Heart left ventricle (tissue), 16 donors: ENCODE data around the gene UBL4A. TPM values are rescaled to one million over a fixed set of nuclear protein-coding genes. Genes with fewer than 3 reads are reported as not detected.

Source experiments
- ATAC-seq, 4 donors: fragments of 200-7000 bp; cut with Tn5 transposase; one replicate each; pipeline ENCODE4 v1.9.1; 2020 to 2022; ENCODE audit warnings: moderate library complexity in 4 of 4, mild to moderate bottlenecking in 3 of 4, moderate number of reproducible peaks in 1 of 4
- DNase-seq, 5 donors: peaks; one replicate each; pipeline ENCODE4 v3.0.0-alpha.2; 2020
- H3K27ac ChIP-seq, 12 donors: fragments of 200-600 bp; sonication (generic) in 4 of 12; one replicate each; pipeline versions ENCODE4 v1.5.0 to v1.8.0; 2016 to 2022; ENCODE audit warnings: mild to moderate bottlenecking in 2 of 12
- H3K27me3 ChIP-seq, 9 donors: fragments of 200-600 bp; sonication (generic) in 2 of 9; one replicate each; pipeline versions ENCODE4 v1.5.1 to v1.8.0; 2016 to 2022; ENCODE audit warnings: mild to moderate bottlenecking in 3 of 9
- H3K36me3 ChIP-seq, 9 donors: fragments of 200-600 bp; sonication (generic) in 2 of 9; one replicate each; pipeline versions ENCODE4 v1.5.0 to v1.8.0; 2018 to 2022; ENCODE audit warnings: mild to moderate bottlenecking in 2 of 9
- H3K4me1 ChIP-seq, 12 donors: fragments of 200-600 bp; sonication (generic) in 4 of 12; one replicate each; pipeline versions ENCODE4 v1.5.0 to v1.8.0; 2016 to 2022; ENCODE audit warnings: mild to moderate bottlenecking in 3 of 12
- H3K4me3 ChIP-seq, 12 donors: fragments of 200-600 bp; sonication (generic) in 4 of 12; one replicate each; pipeline versions ENCODE4 v1.5.0 to v1.8.0; 2017 to 2022; ENCODE audit warnings: mild to moderate bottlenecking in 9 of 12, moderate library complexity in 4 of 12
- H3K9me3 ChIP-seq, 12 donors: fragments of 200-600 bp; sonication (generic) in 4 of 12; one replicate each; pipeline versions ENCODE4 v1.5.0 to v1.8.0; 2016 to 2022; ENCODE audit warnings: mild to moderate bottlenecking in 1 of 12
- POLR2A ChIP-seq, 2 donors: fragments of 450-650 bp; IDR thresholded peaks; one replicate each; pipeline ENCODE4 v1.6.1; 2017; ENCODE audit warnings: antibody characterized with exemption in 2 of 2, mild to moderate bottlenecking in 2 of 2, moderate library complexity in 2 of 2
- WGBS, 4 donors: extraction: QIAGEN DNeasy Blood & Tissue Kit in 2 of 4; methylation state at CpG; one replicate each; pipeline versions ENCODE4 v1.1.5 to v1.1.7; 2013 to 2018; 5-methylcytosine and 5-hydroxymethylcytosine counted together
- intact Hi-C, 10 donors: fragments of 100-400 bp; cut with DNase I; formaldehyde crosslinking; loops; one replicate each; pipeline versions ENCODE4 v1.11.1 to v1.14.2; 2022
- polyA plus RNA-seq, 2 donors: library from polyadenylated mRNA; stranded (reverse); fragments of 200-250 nt; gene quantifications; one replicate each; pipeline ENCODE4 v1.2.3, GENCODE V29; 2013
- total RNA-seq, 9 donors: library from RNA; depleted of rRNA in 2 of 9; stranded (reverse); fragments of >200 nt in 2 of 9; fragmentation: NEBNext Ultra II Directional in 3 of 9; extraction: Animal tissue kit (Norgen Biotek cat#: 25700) in 3 of 9; gene quantifications; one replicate each; pipeline versions ENCODE4 v1.1.0 to v1.2.4, GENCODE V29; 2016 to 2023
- TF ChIP-seq, protein P1 (sequence below), 12 donors: fragments of 200-600 bp; sonication (generic) in 4 of 12; IDR thresholded peaks; one replicate each; pipeline versions ENCODE4 v1.5.0 to v1.8.0; 2018 to 2022; ENCODE audit warnings: antibody characterized with exemption in 12 of 12, mild to moderate bottlenecking in 5 of 12
- donor health status: ischemic (EF 13 %, LVEDD 7.1; RV severe dilation, severe dysfunction).
- donor health status: healthy with polysubstance abuse.
- donor health status: DM: no; HTN: yes; CAD: no.
- donor health status: DM: no; HTN: no; CAD: no.
- donor health status: ischemic (EF 25% LVEDD 6.9; RV normal size, moderate dysfunction).
- donor health status: ischemic (EF 25% LVEDD 5.7; RV mildly dilated, moderate dysfunction).
- donor health status: healthy.
- donor health status: DM: yes; HTN: yes; CAD: no.
- donor health status: ischemic (EF 35%, LVEDD 5.7; RV mildly dilated, moderate dysfunction).
- donor health status: nonischemic (EF 11% LVEDD 7.7; RV severe dilation, severe dysfunction).
- donor health status: DM: yes; HTN: yes; CAD: no.
- donor health status: PGD.
- donor health status: ischemic (EF 29% LVEDD 5.4; RV normal size, mild dysfunction).
- donor health status: nonischemic (EF 23%, LVEDD 6.1; RV moderate dilation, normal function).

Gene UBL4A
- total and polyA plus RNA-seq, 11 donors = 34.6 to 92.8 (median 53.7) TPM

DNA sequence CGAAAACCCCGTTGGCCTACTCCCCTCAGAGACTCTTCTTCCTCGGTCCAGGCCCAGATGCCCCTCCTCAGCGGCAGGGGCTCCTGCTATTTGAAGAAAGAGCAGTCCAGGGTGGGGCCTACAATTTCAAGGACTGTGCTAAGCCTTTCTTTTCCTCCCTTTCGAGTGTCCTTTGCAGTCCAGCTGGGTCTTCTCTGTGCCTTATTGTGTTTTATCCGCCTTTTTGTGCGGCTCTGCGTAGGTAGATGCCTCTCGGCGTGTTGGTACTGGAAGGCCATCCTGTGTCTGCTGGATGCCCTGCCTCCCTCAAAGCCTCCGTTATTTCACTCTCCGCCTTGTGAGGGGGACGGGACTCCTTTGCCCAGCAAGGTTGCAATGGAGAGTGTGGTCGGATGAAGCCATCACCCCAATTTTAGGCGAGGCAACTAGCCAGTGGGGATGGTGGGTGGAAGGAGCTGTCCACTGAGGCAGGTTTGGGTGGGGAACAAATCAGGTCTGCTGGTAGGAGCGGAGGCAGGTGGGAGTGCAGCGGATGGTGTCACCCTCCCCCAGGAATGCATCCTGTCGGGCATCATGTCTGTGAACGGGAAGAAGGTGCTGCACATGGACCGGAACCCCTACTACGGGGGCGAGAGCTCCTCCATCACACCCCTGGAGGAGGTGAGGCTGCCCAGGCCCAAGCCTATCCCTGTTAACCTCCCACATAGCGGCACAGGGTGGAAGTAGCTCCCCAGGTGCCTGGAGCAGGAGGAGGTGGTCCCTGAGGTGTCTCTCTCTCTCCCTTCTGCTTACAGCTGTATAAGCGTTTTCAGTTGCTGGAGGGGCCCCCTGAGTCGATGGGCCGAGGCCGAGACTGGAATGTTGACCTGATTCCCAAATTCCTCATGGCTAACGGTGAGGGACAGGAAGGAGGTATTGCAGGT, 48.2 kb downstream of the UBL4A start:
- no peak for TF ChIP-seq POLR2A (IDR thresholded peaks at IDR 0.05)
- TF ChIP-seq, protein P1, sequence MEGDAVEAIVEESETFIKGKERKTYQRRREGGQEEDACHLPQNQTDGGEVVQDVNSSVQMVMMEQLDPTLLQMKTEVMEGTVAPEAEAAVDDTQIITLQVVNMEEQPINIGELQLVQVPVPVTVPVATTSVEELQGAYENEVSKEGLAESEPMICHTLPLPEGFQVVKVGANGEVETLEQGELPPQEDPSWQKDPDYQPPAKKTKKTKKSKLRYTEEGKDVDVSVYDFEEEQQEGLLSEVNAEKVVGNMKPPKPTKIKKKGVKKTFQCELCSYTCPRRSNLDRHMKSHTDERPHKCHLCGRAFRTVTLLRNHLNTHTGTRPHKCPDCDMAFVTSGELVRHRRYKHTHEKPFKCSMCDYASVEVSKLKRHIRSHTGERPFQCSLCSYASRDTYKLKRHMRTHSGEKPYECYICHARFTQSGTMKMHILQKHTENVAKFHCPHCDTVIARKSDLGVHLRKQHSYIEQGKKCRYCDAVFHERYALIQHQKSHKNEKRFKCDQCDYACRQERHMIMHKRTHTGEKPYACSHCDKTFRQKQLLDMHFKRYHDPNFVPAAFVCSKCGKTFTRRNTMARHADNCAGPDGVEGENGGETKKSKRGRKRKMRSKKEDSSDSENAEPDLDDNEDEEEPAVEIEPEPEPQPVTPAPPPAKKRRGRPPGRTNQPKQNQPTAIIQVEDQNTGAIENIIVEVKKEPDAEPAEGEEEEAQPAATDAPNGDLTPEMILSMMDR (IDR thresholded peaks at IDR 0.05) = no peak
- Histone ChIP-seq H3K4me3 (peak overlapping the region in 11 of 12 donors; percentile 60 to 96 (median 77)), H3K27me3 (no peaks in the 10 kb centered on the region), H3K9me3 (no peaks in the 10 kb centered on the region), H3K4me1 (peaks cover 0 to 16% (median 4%) of the 10 kb centered on the region in 12 donors), H3K36me3 (peaks cover 0 to 46% (median 30%) of the 10 kb centered on the region in 9 donors), H3K27ac (peak overlapping the region in 9 of 12 donors; percentile 24 to 94 (median 87))
- ATAC-seq (no peak), DNase-seq (no peak)
- WGBS, 4 donors = 29 to 64% (median 49%) methylated on average over 23 to 28 of the region's 28 CpGs
- intact Hi-C loops = loop anchor here in 5 of 10 donors (2.0 to 10.0 kb wide), 5 partner anchors 25 to 79 kb away; partner anchors contain the start of genes EMD (in 1 of the 5), FAM3A (in 1 of the 5), FLNA (in 1 of the 5) and LAGE3 (in 1 of the 5)

DNA sequence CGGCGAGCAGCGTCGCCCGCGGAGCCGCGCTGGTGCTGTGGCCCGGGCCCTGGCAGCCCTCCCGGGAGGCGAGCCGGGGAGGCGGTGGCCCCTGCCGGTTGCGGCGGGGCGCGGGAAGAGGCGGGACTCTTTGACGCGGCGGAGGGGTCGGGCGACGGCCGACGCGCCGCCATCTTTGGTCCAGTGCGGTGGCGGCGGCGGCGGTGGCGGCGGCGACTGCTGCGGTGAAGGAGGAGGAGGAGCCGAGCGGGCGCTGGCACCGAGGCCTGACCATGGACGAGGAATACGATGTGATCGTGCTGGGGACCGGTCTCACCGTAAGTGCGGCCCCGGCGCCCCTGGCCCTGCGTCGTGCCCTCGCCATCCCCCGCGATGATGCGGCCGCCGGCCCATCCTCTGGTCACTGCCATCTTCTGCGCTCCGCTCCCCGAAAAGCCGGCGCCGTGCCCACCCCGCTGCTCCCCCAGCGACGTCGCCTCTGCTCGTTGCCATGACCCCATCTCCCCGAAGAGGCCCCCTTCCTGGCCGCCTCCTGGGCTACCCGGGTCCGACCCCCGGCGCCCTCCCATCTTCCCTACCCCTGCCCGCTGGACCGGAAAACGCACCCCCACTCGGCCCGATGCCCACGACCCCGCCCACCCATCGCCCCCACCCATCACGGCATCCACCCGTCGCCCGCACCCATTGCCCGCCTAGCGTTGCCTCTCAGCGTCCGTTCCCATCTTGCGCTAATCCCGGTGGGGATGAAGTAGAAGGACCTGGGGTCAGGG, 49.2 kb downstream of the UBL4A start, which contains the start of gene GDI1:
TSS of gene GDI1 (plus strand) at position 172 of the 770 bp plus-strand sequence. CDS start at position 273, 101 bp downstream.
- Histone ChIP-seq H3K27ac (peak within 1 kb of the TSS; percentile 83 to 96 (median 87)), H3K9me3 (no peaks in the 10 kb centered on the region), H3K27me3 (no peaks in the 10 kb centered on the region), H3K4me1 (peaks cover 0 to 16% (median 4%) of the 10 kb centered on the region in 12 donors), H3K36me3 (peaks cover 0 to 51% (median 30%) of the 10 kb centered on the region in 9 donors), H3K4me3 (peak within 1 kb of the TSS; percentile 60 to 96 (median 78))
- TF ChIP-seq POLR2A (IDR thresholded peaks at IDR 0.05) = peak in 1 of 2 donors; percentile 41
- TF ChIP-seq, protein P1 (IDR thresholded peaks at IDR 0.05) = no peak
- 0 to 51% (median 21%) methylated on average over 67 to 92 of the region's 93 CpGs for WGBS, 4 donors
- intact Hi-C loops = loop anchor here in 5 of 10 donors (2.0 to 10.0 kb wide), 5 partner anchors 24 to 80 kb away; partner anchors contain the start of genes EMD (in 1 of the 5), FAM3A (in 1 of the 5), FLNA (in 1 of the 5) and LAGE3 (in 1 of the 5)
- DNase-seq (peak; percentile 60 to 82 (median 68)), ATAC-seq (peak in 3 of 4 donors; percentile 36 to 66 (median 48))

DNA sequence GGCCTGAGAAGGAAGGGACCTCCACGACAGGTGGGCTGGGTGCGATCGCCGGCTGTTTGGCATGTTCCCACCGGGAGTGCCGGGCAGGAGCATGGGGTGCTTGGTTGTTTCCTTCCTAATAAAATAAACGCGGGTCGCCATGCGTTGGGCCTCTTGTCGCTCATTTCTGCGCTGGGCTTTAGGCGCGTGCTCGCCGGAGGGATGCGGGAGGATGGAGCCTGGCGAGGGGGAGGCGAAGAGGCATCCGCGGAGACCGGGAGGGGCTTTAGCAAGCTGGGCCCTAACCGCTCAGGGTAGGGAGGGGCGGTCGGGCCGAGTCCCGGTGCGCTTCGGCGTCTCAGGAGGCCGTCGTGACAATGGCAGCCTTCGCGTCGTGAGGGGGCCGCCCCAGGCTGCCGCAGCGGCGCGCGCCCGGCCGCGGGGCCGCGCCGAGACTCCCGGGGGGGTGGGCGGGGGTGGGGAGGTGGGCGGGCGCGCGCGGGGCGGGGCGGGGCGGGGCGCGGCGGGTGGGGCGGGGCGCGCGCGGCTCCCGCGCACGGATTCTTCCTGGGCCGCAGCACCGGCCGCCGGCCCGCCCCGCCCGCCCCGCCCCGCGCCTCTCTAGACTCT, 49.9 kb downstream of the UBL4A start:
- WGBS, 4 donors = 4 to 42% (median 16%) methylated on average over 29 to 49 of the region's 78 CpGs
- intact Hi-C loops = loop anchor here in 5 of 10 donors (2.0 to 10.0 kb wide), 5 partner anchors 24 to 81 kb away; partner anchors contain the start of genes EMD (in 1 of the 5), FAM3A (in 1 of the 5), FLNA (in 1 of the 5) and LAGE3 (in 1 of the 5)
- Histone ChIP-seq H3K4me1 (peaks cover 0 to 16% (median 4%) of the 10 kb centered on the region in 12 donors), H3K9me3 (no peaks in the 10 kb centered on the region), H3K4me3 (peak overlapping the region; percentile 60 to 96 (median 78)), H3K27me3 (no peaks in the 10 kb centered on the region), H3K27ac (peak overlapping the region; percentile 83 to 96 (median 87)), H3K36me3 (peaks cover 0 to 44% (median 23%) of the 10 kb centered on the region in 9 donors)
- TF ChIP-seq POLR2A (IDR thresholded peaks at IDR 0.05) = no peak
- TF ChIP-seq, protein P1 (IDR thresholded peaks at IDR 0.05) = no peak
- ATAC-seq (peak; percentile 16 to 63 (median 32)), DNase-seq (peak in 3 of 5 donors; percentile 35 to 45 (median 42))
